Stimulated activated CD8-positive, alpha-beta memory T cell treated with anti-CD3 and anti-CD28 coated beads, Interleukin-12 subunit alpha, Interleukin-12 subunit beta, amount 100 ng/mL, for 4 hours (primary cell): ENCODE data around the gene MYCBPAP.

Source experiments
- DNase-seq: peaks from one replicate; pipeline ENCODE4 v3.0.0-alpha.2; 2020; ENCODE audit warnings: low read depth

The MYCBPAP gene

DNA sequence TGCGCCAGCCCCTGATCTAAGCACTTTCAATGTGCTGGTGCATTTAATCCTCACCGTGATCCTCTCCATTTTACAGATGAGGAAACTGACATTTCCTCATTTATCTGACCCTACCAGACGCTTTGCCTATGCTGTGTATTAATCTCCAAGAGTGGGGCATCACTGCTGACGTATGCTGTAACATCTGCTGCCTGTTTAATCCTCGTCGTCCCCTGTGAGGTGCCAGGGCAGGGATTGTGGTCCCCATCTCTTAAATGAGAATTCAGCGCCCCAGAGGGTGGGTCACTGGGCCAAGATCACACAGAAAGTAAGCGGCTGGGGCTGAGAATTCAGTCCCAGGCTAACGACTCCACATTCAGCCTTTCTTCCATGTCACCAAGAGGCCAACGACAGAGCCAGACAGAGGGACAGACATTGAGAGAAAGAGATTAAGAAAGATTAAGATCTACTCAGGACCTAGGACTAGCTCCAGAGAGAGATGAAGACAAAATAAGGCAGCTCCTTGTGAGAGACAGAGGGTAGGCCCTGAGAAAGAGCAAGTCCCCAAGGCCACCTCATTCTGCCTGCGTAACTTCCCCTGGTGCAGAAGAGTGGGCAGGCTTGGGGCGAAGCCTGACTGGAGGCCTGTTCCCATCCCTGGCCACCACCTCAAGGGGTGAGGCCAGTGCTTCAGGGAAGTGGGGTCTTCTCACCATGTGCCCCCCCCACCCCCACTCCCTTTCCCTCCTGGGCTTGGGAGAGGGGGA, 65.8 kb downstream of the MYCBPAP start:
- DNase-seq = no peak

DNA sequence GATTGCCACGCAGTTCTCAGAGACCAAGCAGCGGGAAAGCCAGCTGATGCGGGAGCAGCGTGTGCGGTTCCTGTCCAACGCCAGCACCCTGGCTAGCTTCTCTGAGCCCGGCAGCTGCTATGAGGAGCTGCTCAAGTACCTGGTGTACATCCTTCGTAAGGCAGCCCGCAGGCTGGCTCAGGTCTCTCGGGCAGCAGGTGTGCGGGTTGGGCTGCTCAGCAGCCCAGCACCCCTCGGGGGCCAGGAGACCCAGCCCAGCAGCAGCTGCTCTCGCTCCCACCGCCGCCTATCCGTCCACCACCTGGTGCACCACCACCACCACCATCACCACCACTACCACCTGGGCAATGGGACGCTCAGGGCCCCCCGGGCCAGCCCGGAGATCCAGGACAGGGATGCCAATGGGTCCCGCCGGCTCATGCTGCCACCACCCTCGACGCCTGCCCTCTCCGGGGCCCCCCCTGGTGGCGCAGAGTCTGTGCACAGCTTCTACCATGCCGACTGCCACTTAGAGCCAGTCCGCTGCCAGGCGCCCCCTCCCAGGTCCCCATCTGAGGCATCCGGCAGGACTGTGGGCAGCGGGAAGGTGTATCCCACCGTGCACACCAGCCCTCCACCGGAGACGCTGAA, 67.5 kb downstream of the MYCBPAP start:
- DNase-seq = no peak

DNA sequence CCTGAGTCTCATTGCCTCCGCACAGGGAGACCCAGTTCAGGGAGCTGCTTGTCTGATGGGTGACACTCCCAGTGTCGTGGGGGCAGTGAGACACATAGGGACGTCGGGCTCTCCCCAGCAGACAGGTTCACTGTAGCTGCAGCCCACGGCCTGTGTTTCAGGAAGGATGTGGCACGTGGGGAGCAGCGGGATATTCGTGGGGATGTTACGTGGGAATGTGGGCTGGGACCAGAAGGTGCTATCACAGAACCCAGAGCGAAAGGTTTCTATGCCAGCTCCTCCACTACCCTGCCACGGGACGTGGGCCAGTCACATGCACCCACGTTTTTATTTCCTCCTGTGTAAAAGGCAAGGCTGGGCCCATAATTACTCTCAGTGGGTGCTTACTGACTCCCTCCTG, 68.6 kb downstream of the MYCBPAP start:
- DNase-seq = no peak

DNA sequence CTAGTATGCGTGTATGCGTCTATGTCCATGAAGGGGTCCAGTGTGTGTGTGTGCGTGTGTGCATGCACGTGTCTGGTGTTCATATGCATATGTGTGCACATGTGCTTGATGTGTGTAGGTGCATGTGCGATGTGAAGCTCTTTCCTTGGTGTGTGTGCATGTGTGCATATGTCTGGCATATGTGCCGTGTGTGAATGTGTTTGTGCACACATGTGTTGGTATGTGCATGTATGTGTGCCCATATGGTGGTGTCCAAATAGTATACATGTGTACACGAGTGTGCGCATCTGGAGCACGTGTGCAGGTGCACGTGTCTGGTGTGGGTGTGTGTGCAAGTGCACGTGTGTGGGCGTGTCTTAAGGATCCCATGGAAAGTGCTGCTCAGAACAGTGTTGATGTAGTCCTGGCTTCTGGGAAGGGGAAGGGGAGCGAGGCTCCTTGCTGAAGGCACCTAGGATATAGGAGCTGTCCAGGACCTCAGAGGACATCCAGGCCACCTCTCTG, 69.3 kb downstream of the MYCBPAP start:
- DNase-seq = no peak

GRCh38 chr17:50578173-50578572, 69.9 kb downstream of the MYCBPAP start:
- DNase-seq = no peak

GRCh38 chr17:50579399-50579798, 71.2 kb downstream of the MYCBPAP start:
- DNase-seq = no peak

- DNase-seq = no peak
Observed at GRCh38 chr17:50580646-50581045, 72.4 kb downstream of the MYCBPAP start.
